Occipital lobe (tissue), 2 donors: ENCODE data around the gene SOWAHD. TPM values are rescaled to one million over a fixed set of nuclear protein-coding genes. Genes with fewer than 3 reads are reported as not detected.

Experiments
- small RNA-seq: library from RNA; depleted of rRNA; stranded (forward); fragments of <200 nt; gene quantifications from one replicate; pipeline ENCODE3, GENCODE V24; 2014
- total RNA-seq: library from RNA; depleted of rRNA; stranded (reverse); fragments of >200 nt; gene quantifications from one replicate; pipeline ENCODE4 v1.2.3, GENCODE V29; 2014

The SOWAHD gene
- total RNA-seq, 1 donor from 2014 or later, result not detected

Small RNAs within 50 kb of the gene (small RNA-seq; reads per million reads assigned to genes)
- gene SNORA69, result not detected

Other genes starting within 250 kb of the SOWAHD start
- 28.1 TPM for gene STEEP1, start 193.2 kb upstream of the SOWAHD start, total RNA-seq
- 28.1 TPM for gene UBE2A, start 184.0 kb upstream of the SOWAHD start, total RNA-seq
- gene NKRF, start 152.2 kb upstream of the SOWAHD start, total RNA-seq, result 14.0 TPM
- gene SEPTIN6, start 65.4 kb upstream of the SOWAHD start, total RNA-seq, result 43.0 TPM
- gene RPL39, start 33.0 kb downstream of the SOWAHD start, total RNA-seq, result 2,835 TPM
- 3.0 TPM for gene UPF3B, start 94.4 kb downstream of the SOWAHD start, total RNA-seq
- gene RNF113A, start 113.1 kb downstream of the SOWAHD start, total RNA-seq, result 13.7 TPM
- gene NDUFA1, start 113.2 kb downstream of the SOWAHD start, total RNA-seq, result 28.1 TPM
- gene AKAP14, start 137.3 kb downstream of the SOWAHD start, total RNA-seq, result 1.4 TPM
- 8.9 TPM for gene NKAP, start 185.2 kb downstream of the SOWAHD start, total RNA-seq